K562 (cell line): Measurements from ENCODE around the gene PCSK6. TPM values are rescaled to one million over a fixed set of nuclear protein-coding genes. Genes with fewer than 3 reads are reported as not detected.

ENCODE experiments used
- ATF7 ChIP-seq: fragments of 450-650 bp; IDR thresholded peaks from 2 replicates; pipeline ENCODE4 v1.7.1; 2014; ENCODE audit warnings: mild to moderate bottlenecking, moderate library complexity
- ZBTB1 ChIP-seq: sonication (generic); formaldehyde crosslinking; IDR thresholded peaks from 2 replicates; pipeline ENCODE4 v1.8.1; 2023; ENCODE audit warnings: missing genetic modification reagents, low read depth, mild to moderate bottlenecking, borderline replicate concordance
- polyA plus RNA-seq, 8 experiments: library from polyadenylated mRNA; depleted of rRNA in 4 of 8; stranded (reverse) in 5 of 8; unstranded in 3 of 8; fragments of >200 nt; fragmentation: Nextera tagmentation in 2 of 8; fragmentation: Illumina TruSeq in 1 of 8; extraction: Ambion mirVana in 2 of 8; extraction: Trizol in 1 of 8; gene quantifications; 2 replicates each; pipeline versions ENCODE4 v1.2.1 to v1.2.3, GENCODE V29; 2011 to 2014; ENCODE audit warnings: inconsistent platforms in 1 of 8, missing spikeins in 1 of 8
- total RNA-seq, 7 experiments: library from RNA; depleted of rRNA in 6 of 7; stranded (reverse); fragments of >200 nt in 6 of 7; fragmentation: Illumina TruSeq in 2 of 7; extraction: Trizol in 2 of 7; gene quantifications; 2 replicates each; pipeline versions ENCODE4 v1.2.1 to v1.2.3, GENCODE V29; 2011 to 2021; ENCODE audit warnings: low replicate concordance in 1 of 7
- TF ChIP-seq, protein P1 (sequence below): IDR thresholded peaks from 3 replicates; pipeline ENCODE4 v1.6.1; 2011; ENCODE audit warnings: borderline replicate concordance, mild to moderate bottlenecking, moderate library complexity; ENCODE audit not compliant: insufficient read length; ENCODE audit errors: extremely low read depth
- TF ChIP-seq, protein P2 (sequence below), 2 experiments: fragments of 450-650 bp; IDR thresholded peaks; 2 replicates each; pipeline ENCODE4 v1.6.1; 2018; ENCODE audit warnings: mild to moderate bottlenecking in 2 of 2, low read depth in 1 of 2; ENCODE audit not compliant: partially characterized antibody in 2 of 2
- TF ChIP-seq, protein P3 (sequence below): sonication (generic); formaldehyde crosslinking; IDR thresholded peaks from 2 replicates; pipeline ENCODE4 v1.8.1; 2023; ENCODE audit warnings: mild to moderate bottlenecking, missing genetic modification reagents
- TF ChIP-seq, protein P4 (sequence below), 2 experiments: fragments of 450-650 bp; IDR thresholded peaks; 2 replicates each; pipeline ENCODE4 v1.6.1; 2016
- TF ChIP-seq, protein P5 (sequence below): fragments of 450-650 bp; IDR thresholded peaks from 2 replicates; pipeline ENCODE4 v1.6.1; 2017; ENCODE audit warnings: antibody characterized with exemption, mild to moderate bottlenecking
- TF ChIP-seq, protein P6 (sequence below): sonication (generic); formaldehyde crosslinking; IDR thresholded peaks from 2 replicates; pipeline ENCODE4 v1.8.0; 2022; ENCODE audit warnings: missing genetic modification reagents, mild to moderate bottlenecking, moderate library complexity, borderline replicate concordance

PCSK6 gene
- total and polyA plus RNA-seq, 9 of the 15 experiments (the other 6 are each of a cell fraction or from before 2014, with no cell fraction given) = 2.2 to 32.6 (median 14.5) TPM

DNA sequence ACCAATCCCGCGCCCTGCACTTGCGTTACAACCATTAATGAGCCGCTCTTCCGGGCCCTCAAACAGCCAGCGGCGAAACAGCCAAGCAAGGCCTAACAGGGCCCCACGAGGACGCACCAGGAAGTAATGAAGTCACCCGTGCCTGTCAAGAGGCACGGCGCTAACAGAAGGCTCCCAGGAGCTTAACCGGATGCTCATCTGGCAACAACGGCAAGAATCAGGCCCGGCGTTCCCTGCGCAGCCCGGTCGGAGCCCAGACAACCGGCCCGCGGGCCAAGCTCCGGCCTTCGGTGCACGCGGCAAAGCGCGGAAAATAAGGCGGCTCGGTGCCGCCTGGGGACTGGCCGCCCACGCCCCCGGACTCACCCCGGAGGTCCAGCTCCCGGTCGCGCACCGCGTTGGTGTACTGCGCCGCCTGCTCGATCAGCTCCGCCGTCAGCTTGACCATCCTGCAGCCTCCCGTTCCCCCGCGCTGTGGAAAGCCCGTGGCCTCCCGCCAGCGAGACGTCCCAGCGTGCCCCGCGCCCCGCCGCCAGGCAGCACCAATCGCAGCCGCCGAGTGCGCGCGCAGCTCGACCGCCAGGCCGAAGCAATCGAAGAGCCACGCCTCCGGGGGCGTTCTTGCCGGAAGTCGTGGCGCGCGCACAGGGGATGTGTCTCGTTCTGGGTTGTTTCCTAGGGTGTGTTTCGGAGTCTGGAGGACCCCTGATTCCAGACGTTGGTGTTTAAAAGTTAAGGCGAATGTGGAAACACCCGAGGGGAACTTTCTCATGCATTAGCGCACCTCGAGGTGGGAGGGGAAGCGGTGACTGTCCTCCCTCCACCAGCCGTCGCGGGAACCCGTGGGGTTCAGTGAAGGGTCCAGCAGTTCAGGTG is 194.5 kb downstream of the PCSK6 start, which contains the start of gene SNRPA1 (continued):
- TF ChIP-seq, protein P1, sequence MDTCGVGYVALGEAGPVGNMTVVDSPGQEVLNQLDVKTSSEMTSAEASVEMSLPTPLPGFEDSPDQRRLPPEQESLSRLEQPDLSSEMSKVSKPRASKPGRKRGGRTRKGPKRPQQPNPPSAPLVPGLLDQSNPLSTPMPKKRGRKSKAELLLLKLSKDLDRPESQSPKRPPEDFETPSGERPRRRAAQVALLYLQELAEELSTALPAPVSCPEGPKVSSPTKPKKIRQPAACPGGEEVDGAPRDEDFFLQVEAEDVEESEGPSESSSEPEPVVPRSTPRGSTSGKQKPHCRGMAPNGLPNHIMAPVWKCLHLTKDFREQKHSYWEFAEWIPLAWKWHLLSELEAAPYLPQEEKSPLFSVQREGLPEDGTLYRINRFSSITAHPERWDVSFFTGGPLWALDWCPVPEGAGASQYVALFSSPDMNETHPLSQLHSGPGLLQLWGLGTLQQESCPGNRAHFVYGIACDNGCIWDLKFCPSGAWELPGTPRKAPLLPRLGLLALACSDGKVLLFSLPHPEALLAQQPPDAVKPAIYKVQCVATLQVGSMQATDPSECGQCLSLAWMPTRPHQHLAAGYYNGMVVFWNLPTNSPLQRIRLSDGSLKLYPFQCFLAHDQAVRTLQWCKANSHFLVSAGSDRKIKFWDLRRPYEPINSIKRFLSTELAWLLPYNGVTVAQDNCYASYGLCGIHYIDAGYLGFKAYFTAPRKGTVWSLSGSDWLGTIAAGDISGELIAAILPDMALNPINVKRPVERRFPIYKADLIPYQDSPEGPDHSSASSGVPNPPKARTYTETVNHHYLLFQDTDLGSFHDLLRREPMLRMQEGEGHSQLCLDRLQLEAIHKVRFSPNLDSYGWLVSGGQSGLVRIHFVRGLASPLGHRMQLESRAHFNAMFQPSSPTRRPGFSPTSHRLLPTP = no peak
- TF ChIP-seq, protein P2, sequence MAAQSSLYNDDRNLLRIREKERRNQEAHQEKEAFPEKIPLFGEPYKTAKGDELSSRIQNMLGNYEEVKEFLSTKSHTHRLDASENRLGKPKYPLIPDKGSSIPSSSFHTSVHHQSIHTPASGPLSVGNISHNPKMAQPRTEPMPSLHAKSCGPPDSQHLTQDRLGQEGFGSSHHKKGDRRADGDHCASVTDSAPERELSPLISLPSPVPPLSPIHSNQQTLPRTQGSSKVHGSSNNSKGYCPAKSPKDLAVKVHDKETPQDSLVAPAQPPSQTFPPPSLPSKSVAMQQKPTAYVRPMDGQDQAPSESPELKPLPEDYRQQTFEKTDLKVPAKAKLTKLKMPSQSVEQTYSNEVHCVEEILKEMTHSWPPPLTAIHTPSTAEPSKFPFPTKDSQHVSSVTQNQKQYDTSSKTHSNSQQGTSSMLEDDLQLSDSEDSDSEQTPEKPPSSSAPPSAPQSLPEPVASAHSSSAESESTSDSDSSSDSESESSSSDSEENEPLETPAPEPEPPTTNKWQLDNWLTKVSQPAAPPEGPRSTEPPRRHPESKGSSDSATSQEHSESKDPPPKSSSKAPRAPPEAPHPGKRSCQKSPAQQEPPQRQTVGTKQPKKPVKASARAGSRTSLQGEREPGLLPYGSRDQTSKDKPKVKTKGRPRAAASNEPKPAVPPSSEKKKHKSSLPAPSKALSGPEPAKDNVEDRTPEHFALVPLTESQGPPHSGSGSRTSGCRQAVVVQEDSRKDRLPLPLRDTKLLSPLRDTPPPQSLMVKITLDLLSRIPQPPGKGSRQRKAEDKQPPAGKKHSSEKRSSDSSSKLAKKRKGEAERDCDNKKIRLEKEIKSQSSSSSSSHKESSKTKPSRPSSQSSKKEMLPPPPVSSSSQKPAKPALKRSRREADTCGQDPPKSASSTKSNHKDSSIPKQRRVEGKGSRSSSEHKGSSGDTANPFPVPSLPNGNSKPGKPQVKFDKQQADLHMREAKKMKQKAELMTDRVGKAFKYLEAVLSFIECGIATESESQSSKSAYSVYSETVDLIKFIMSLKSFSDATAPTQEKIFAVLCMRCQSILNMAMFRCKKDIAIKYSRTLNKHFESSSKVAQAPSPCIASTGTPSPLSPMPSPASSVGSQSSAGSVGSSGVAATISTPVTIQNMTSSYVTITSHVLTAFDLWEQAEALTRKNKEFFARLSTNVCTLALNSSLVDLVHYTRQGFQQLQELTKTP (IDR thresholded peaks at IDR 0.05; ENCODE audit: low read depth in 1 of 2, partially characterized antibody in 2 of 2) = peak in 1 of 2 experiments; percentile 60
- peak; percentile 74 for TF ChIP-seq ATF7
- TF ChIP-seq, protein P3, sequence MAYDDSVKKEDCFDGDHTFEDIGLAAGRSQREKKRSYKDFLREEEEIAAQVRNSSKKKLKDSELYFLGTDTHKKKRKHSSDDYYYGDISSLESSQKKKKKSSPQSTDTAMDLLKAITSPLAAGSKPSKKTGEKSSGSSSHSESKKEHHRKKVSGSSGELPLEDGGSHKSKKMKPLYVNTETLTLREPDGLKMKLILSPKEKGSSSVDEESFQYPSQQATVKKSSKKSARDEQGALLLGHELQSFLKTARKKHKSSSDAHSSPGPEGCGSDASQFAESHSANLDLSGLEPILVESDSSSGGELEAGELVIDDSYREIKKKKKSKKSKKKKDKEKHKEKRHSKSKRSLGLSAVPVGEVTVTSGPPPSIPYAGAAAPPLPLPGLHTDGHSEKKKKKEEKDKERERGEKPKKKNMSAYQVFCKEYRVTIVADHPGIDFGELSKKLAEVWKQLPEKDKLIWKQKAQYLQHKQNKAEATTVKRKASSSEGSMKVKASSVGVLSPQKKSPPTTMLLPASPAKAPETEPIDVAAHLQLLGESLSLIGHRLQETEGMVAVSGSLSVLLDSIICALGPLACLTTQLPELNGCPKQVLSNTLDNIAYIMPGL (CRISPR knock-in tag) = peak; percentile 86
- TF ChIP-seq ZBTB1 (CRISPR knock-in tag) = peak; percentile 10; the same call in 1 of the 2 replicates
- TF ChIP-seq, protein P4, sequence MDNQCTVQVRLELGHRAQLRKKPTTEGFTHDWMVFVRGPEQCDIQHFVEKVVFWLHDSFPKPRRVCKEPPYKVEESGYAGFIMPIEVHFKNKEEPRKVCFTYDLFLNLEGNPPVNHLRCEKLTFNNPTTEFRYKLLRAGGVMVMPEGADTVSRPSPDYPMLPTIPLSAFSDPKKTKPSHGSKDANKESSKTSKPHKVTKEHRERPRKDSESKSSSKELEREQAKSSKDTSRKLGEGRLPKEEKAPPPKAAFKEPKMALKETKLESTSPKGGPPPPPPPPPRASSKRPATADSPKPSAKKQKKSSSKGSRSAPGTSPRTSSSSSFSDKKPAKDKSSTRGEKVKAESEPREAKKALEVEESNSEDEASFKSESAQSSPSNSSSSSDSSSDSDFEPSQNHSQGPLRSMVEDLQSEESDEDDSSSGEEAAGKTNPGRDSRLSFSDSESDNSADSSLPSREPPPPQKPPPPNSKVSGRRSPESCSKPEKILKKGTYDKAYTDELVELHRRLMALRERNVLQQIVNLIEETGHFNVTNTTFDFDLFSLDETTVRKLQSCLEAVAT (IDR thresholded peaks at IDR 0.05) = peak in 1 of 2 experiments; percentile 100; a peak in 2 of 4 replicates
- TF ChIP-seq, protein P5, sequence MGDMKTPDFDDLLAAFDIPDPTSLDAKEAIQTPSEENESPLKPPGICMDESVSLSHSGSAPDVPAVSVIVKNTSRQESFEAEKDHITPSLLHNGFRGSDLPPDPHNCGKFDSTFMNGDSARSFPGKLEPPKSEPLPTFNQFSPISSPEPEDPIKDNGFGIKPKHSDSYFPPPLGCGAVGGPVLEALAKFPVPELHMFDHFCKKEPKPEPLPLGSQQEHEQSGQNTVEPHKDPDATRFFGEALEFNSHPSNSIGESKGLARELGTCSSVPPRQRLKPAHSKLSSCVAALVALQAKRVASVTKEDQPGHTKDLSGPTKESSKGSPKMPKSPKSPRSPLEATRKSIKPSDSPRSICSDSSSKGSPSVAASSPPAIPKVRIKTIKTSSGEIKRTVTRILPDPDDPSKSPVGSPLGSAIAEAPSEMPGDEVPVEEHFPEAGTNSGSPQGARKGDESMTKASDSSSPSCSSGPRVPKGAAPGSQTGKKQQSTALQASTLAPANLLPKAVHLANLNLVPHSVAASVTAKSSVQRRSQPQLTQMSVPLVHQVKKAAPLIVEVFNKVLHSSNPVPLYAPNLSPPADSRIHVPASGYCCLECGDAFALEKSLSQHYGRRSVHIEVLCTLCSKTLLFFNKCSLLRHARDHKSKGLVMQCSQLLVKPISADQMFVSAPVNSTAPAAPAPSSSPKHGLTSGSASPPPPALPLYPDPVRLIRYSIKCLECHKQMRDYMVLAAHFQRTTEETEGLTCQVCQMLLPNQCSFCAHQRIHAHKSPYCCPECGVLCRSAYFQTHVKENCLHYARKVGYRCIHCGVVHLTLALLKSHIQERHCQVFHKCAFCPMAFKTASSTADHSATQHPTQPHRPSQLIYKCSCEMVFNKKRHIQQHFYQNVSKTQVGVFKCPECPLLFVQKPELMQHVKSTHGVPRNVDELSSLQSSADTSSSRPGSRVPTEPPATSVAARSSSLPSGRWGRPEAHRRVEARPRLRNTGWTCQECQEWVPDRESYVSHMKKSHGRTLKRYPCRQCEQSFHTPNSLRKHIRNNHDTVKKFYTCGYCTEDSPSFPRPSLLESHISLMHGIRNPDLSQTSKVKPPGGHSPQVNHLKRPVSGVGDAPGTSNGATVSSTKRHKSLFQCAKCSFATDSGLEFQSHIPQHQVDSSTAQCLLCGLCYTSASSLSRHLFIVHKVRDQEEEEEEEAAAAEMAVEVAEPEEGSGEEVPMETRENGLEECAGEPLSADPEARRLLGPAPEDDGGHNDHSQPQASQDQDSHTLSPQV = 0 out of 2 replicates have a peak, but pooled peaks have one; percentile 17
- TF ChIP-seq, protein P6, sequence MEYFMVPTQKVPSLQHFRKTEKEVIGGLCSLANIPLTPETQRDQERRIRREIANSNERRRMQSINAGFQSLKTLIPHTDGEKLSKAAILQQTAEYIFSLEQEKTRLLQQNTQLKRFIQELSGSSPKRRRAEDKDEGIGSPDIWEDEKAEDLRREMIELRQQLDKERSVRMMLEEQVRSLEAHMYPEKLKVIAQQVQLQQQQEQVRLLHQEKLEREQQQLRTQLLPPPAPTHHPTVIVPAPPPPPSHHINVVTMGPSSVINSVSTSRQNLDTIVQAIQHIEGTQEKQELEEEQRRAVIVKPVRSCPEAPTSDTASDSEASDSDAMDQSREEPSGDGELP (CRISPR knock-in tag) = peak; percentile 87; the same call in 1 of the 2 replicates
